H1 (cell line): ENCODE measurements around the gene EEF2K. TPM values are rescaled to one million over a fixed set of nuclear protein-coding genes. Genes with fewer than 3 reads are reported as not detected.

Experiments used
- CTCF ChIA-PET: fragments of 300-600 bp; sonication (Branson Sonifier 250); formaldehyde crosslinking; loops from one replicate; lab custom pipeline; 2021; ENCODE audit not compliant: partially characterized antibody; lab: Charles Lee
- POLR2A ChIA-PET: fragments of 300-600 bp; sonication (Branson Sonifier 250); formaldehyde crosslinking; loops from one replicate; lab custom pipeline; 2021; ENCODE audit warnings: inconsistent platforms; ENCODE audit not compliant: partially characterized antibody; lab: Charles Lee
- DNase-seq, 2 experiments: peaks; one replicate each; pipeline versions ENCODE4 v3.0.0 to v3.0.0-alpha.2; 2010 to 2022; ENCODE audit warnings: low spot score in 2 of 2, low read depth in 1 of 2, mixed read lengths in 1 of 2
- FAIRE-seq: peaks from 2 replicates; lab custom pipeline; 2011; peaks lifted over from hg19 to GRCh38; lab: Jason Lieb, UNC
- H2AFZ ChIP-seq: 2 replicates; pipeline ENCODE4 v1.8.1; 2012; ENCODE audit warnings: low read length, inconsistent platforms
- H2AK5ac ChIP-seq: 2 replicates; pipeline ENCODE4 v1.6.1; 2013; ENCODE audit warnings: low read depth, low read length
- H2BK120ac ChIP-seq: replicated peaks from 2 replicates; pipeline ENCODE3; 2013; ENCODE audit warnings: low read depth, low read length, inconsistent platforms
- H2BK12ac ChIP-seq: 2 replicates; pipeline ENCODE4 v1.6.1; 2013; ENCODE audit warnings: low read depth, low read length
- H2BK15ac ChIP-seq: 2 replicates; pipeline ENCODE4 v1.6.1; 2013; ENCODE audit warnings: low read length
- H2BK20ac ChIP-seq: 2 replicates; pipeline ENCODE4 v1.6.1; 2013; ENCODE audit warnings: low read length
- H2BK5ac ChIP-seq: 2 replicates; pipeline ENCODE4 v1.6.1; 2013; ENCODE audit warnings: low read depth, low read length
- H3K14ac ChIP-seq: 2 replicates; pipeline ENCODE4 v1.6.1; 2013; ENCODE audit warnings: inconsistent platforms; ENCODE audit not compliant: insufficient read length
- H3K18ac ChIP-seq: 2 replicates; pipeline ENCODE4 v1.6.1; 2013; ENCODE audit warnings: low read length; ENCODE audit errors: extremely low read depth
- H3K23ac ChIP-seq: 2 replicates; pipeline ENCODE4 v1.6.1; 2013; ENCODE audit warnings: inconsistent platforms; ENCODE audit not compliant: insufficient read length
- H3K23me2 ChIP-seq: 2 replicates; pipeline ENCODE4 v1.6.1; 2013; ENCODE audit warnings: low read depth, low read length
- H3K27ac ChIP-seq: 2 replicates; pipeline ENCODE4 v1.6.1; 2011; ENCODE audit warnings: low read depth, low read length, inconsistent platforms
- H3K27me3 ChIP-seq, 4 experiments: replicated peaks in 1 of 4; 1 replicate in 1 of 4; 2 replicates in 3 of 4; pipeline versions ENCODE4 v1.6.1 to v1.8.1; 2011 to 2013; ENCODE audit warnings: low read length in 3 of 4, mild to moderate bottlenecking in 3 of 4, inconsistent platforms in 2 of 4, mixed read lengths in 2 of 4, moderate library complexity in 1 of 4; ENCODE audit not compliant: control insufficient read depth in 3 of 4, insufficient read depth in 3 of 4; ENCODE audit errors: extremely low read depth in 1 of 4
- H3K36me3 ChIP-seq, 4 experiments: 2 replicates each; pipeline versions ENCODE4 v1.6.1 to v1.8.1; 2011 to 2013; ENCODE audit warnings: mild to moderate bottlenecking in 4 of 4, low read length in 3 of 4, moderate library complexity in 2 of 4, control low read depth in 1 of 4, inconsistent platforms in 1 of 4; ENCODE audit not compliant: insufficient read depth in 4 of 4, control insufficient read depth in 2 of 4
- H3K4ac ChIP-seq: replicated peaks from 2 replicates; pipeline ENCODE3; 2013; ENCODE audit warnings: low read length, low read depth, mixed read lengths, inconsistent platforms; ENCODE audit not compliant: insufficient read length
- H3K4me1 ChIP-seq, 4 experiments: replicated peaks in 1 of 4; 1 replicate in 1 of 4; 2 replicates in 3 of 4; pipeline versions ENCODE4 v1.6.1 to v1.8.1; 2011 to 2013; ENCODE audit warnings: low read length in 3 of 4, inconsistent platforms in 2 of 4, mixed read lengths in 1 of 4; ENCODE audit not compliant: insufficient read depth in 4 of 4, control insufficient read depth in 3 of 4
- H3K4me2 ChIP-seq, 2 experiments: 2 replicates each; pipeline versions ENCODE4 v1.6.1 to v1.8.1; 2011 to 2013; ENCODE audit warnings: low read depth in 2 of 2, low read length in 2 of 2, control low read depth in 1 of 2, inconsistent platforms in 1 of 2, mild to moderate bottlenecking in 1 of 2; ENCODE audit not compliant: insufficient read depth in 1 of 2
- H3K4me3 ChIP-seq, 4 experiments: fragments of 200-600, 300-600 bp in 1 of 4; sonication (generic), shearing (Covaris generic), sonication (Bioruptor Twin) in 1 of 4; 2 replicates each; pipeline versions ENCODE4 v1.5.1 to v1.8.1; 2011 to 2016; ENCODE audit warnings: low read length in 4 of 4, low read depth in 3 of 4, control low read depth in 2 of 4, inconsistent platforms in 2 of 4, mild to moderate bottlenecking in 2 of 4, mixed read lengths in 1 of 4, moderate library complexity in 1 of 4; ENCODE audit not compliant: insufficient read depth in 2 of 4; ENCODE audit errors: extremely low read depth in 1 of 4
- H3K56ac ChIP-seq: replicated peaks from 2 replicates; pipeline ENCODE3; 2013; ENCODE audit warnings: low read depth, mild to moderate bottlenecking, mixed read lengths, low read length, inconsistent platforms; ENCODE audit not compliant: insufficient read length
- H3K79me1 ChIP-seq: 2 replicates; pipeline ENCODE4 v1.6.1; 2013; ENCODE audit warnings: low read depth, low read length, control low read depth
- H3K79me2 ChIP-seq, 2 experiments: 2 replicates each; pipeline versions ENCODE4 v1.6.1 to v1.8.1; 2012 to 2013; ENCODE audit warnings: low read length in 2 of 2, mild to moderate bottlenecking in 2 of 2, inconsistent platforms in 1 of 2; ENCODE audit not compliant: insufficient read depth in 2 of 2, control insufficient read depth in 1 of 2
- H3K9ac ChIP-seq, 4 experiments: replicated peaks in 1 of 4; 1 replicate in 1 of 4; 2 replicates in 3 of 4; pipeline versions ENCODE4 v1.6.1 to v1.8.1; 2011 to 2013; ENCODE audit warnings: low read depth in 3 of 4, low read length in 3 of 4, control low read depth in 2 of 4, mild to moderate bottlenecking in 2 of 4, moderate library complexity in 2 of 4, inconsistent platforms in 1 of 4; ENCODE audit errors: extremely low read depth in 1 of 4
- H3K9me3 ChIP-seq, 2 experiments: 2 replicates each; pipeline versions ENCODE4 v1.6.1 to v1.8.1; 2012 to 2013; ENCODE audit warnings: mild to moderate bottlenecking in 2 of 2, moderate library complexity in 2 of 2, control low read depth in 1 of 2, inconsistent platforms in 1 of 2, low read depth in 1 of 2, low read length in 1 of 2, mixed read lengths in 1 of 2; ENCODE audit not compliant: insufficient read depth in 2 of 2
- H4K20me1 ChIP-seq, 2 experiments: replicated peaks in 1 of 2; 2 replicates each; pipeline versions ENCODE3 to v1.8.1; 2011 to 2013; ENCODE audit warnings: inconsistent platforms in 2 of 2, low read length in 2 of 2, mild to moderate bottlenecking in 1 of 2; ENCODE audit not compliant: insufficient read depth in 2 of 2, control insufficient read depth in 1 of 2
- H4K5ac ChIP-seq: 2 replicates; pipeline ENCODE4 v1.6.1; 2013; ENCODE audit warnings: low read length, low read depth, mixed read lengths, inconsistent platforms; ENCODE audit not compliant: insufficient read length
- H4K8ac ChIP-seq: 2 replicates; pipeline ENCODE4 v1.8.0; 2013; ENCODE audit warnings: mild to moderate bottlenecking, moderate library complexity, low read length, inconsistent platforms; ENCODE audit not compliant: insufficient read depth; ENCODE audit errors: extremely low read depth
- H4K91ac ChIP-seq: replicated peaks from 2 replicates; pipeline ENCODE3; 2013; ENCODE audit warnings: low read length, mixed read lengths, inconsistent platforms; ENCODE audit not compliant: insufficient read length
- JUND ChIP-seq: IDR thresholded peaks from 2 replicates; pipeline ENCODE4 v1.6.1; 2011; ENCODE audit warnings: mild to moderate bottlenecking, improper control_type of control experiment, low read length
- KDM1A ChIP-seq: fragments of 200-600, 300-600 bp; sonication (generic); IDR thresholded peaks from 2 replicates; pipeline ENCODE4 v1.7.1; 2016; ENCODE audit warnings: mild to moderate bottlenecking, low read length, borderline replicate concordance
- POLR2A ChIP-seq, 2 experiments: IDR thresholded peaks; 1 replicate in 1 of 2; 2 replicates in 1 of 2; pipeline ENCODE4 v1.6.1; 2011; ENCODE audit warnings: low read depth in 2 of 2, low read length in 2 of 2, mild to moderate bottlenecking in 2 of 2; ENCODE audit errors: control extremely low read depth in 1 of 2
- RNF2 ChIP-seq: fragments of 200-900, 300-1000 bp; sonication (generic); IDR thresholded peaks from 2 replicates; pipeline ENCODE4 v1.7.1; 2016; ENCODE audit warnings: borderline replicate concordance, low read depth, mild to moderate bottlenecking, antibody characterized with exemption, low read length; ENCODE audit not compliant: poor library complexity, severe bottlenecking; ENCODE audit errors: missing control alignments
- WGBS, 2 experiments: shearing (Covaris generic) in 1 of 2; methylation state at CpG; one replicate each; pipeline versions ENCODE4 v1.1.6 to v1.1.7; 2013 to 2015; ENCODE audit warnings: low lambda C conversion rate in 2 of 2, mixed read lengths in 2 of 2, inconsistent platforms in 1 of 2, low coverage in 1 of 2, missing lambda C conversion rate in 1 of 2; ENCODE audit not compliant: insufficient replicate concordance in 2 of 2, insufficient coverage in 1 of 2, insufficient read length in 1 of 2; ENCODE audit errors: extremely low coverage in 1 of 2, missing lambda C conversion rate in 1 of 2; 5-methylcytosine and 5-hydroxymethylcytosine counted together
- polyA plus RNA-seq, 7 experiments: library from polyadenylated mRNA; depleted of rRNA in 3 of 7; stranded (reverse) in 5 of 7; unstranded in 2 of 7; fragments of >200 nt in 5 of 7; fragments of 200-250 nt in 2 of 7; gene quantifications; 1 replicate in 5 of 7; 2 replicates in 1 of 7; 4 replicates in 1 of 7; pipeline versions ENCODE4 v1.2.1 to v1.2.3, GENCODE V29; 2011 to 2013; ENCODE audit warnings: missing spikeins in 2 of 7, mixed read lengths in 2 of 7
- total RNA-seq: library from RNA; stranded (reverse); fragmentation: NEBNext Ultra II Directional; extraction: Animal tissue kit (Norgen Biotek cat#: 25700); gene quantifications from 2 replicates; pipeline ENCODE4 v1.2.1, GENCODE V29; 2021

Gene EEF2K
- total and polyA plus RNA-seq, 2 of the 8 experiments (the other 6 are each of a cell fraction or from before 2014, with no cell fraction given), result 14.9 to 30.2 TPM

DNA sequence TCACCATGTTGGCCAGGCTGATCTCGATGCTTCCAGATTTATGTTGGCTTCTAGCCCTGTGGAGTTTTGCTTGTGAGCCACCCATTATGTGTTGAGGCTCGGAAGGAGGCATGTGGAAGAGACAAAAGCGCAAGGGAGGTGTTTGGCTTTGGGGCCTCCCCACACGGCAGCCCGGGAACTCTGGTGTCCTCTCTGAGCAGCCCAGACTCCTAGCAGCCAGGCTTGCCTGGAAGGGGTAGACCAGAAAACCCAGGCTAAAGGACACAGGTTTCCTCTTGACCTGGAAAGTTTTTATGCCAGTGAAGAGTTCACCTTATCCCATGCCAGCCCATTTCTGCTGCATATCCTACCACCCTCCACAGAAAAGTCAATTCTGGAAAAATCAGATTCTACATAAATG, 22.7 kb upstream of the EEF2K start:
- 79% methylated on average over 5 of the region's 5 CpGs; no CpG with 5 or more reads in 1 of the 2 experiments for WGBS, 2 experiments
- Histone ChIP-seq H3K9me3 (no peaks in the 10 kb centered on the region), H2AK5ac (no peak overlapping the region), H2BK5ac (no peak overlapping the region), H3K4me2 (no peak overlapping the region), H3K23ac (no peak overlapping the region), H3K4me1 (0 out of 7 replicates have a peak, but pooled peaks cover 0 to 2% (median 0%) of the 10 kb centered on the region in 4 experiments), H3K27ac (no peak overlapping the region), H3K56ac (no peak overlapping the region), H2BK20ac (no peak overlapping the region), H4K8ac (no peak overlapping the region)
- no peak for DNase-seq
- no peak for TF ChIP-seq JUND
- TF ChIP-seq POLR2A (IDR thresholded peaks at IDR 0.05; ENCODE audit: control extremely low read depth in 1 of 2, low read depth in 2 of 2, low read length in 2 of 2), result no peak
- TF ChIP-seq RNF2, result no peak
- no peak for TF ChIP-seq KDM1A
- TF ChIP-seq, all 59 proteins: peak for 0
- H3K79me2 ChIP-seq, result no peaks in the 10 kb centered on the region
- H3K4ac ChIP-seq, result no peak overlapping the region
- no peaks in the 10 kb centered on the region for H3K27me3 ChIP-seq
- H4K20me1 ChIP-seq, result no peaks in the 10 kb centered on the region
- no peak overlapping the region for H4K91ac ChIP-seq
- no peak overlapping the region for H2BK15ac ChIP-seq
- ChIA-PET CTCF (interaction anchor here (0.9 to 8.0 kb wide), 10 partner anchors 8 to 183 kb away, joined by 3 to 127 read pairs (median 5); partner anchors contain the start of gene PDZD9), POLR2A (interaction anchor here (0.7 kb wide), 1 partner anchor 178 kb away, joined by 3 read pairs; no protein-coding TSS in a partner anchor)
- no peaks in the 10 kb centered on the region for H3K79me1 ChIP-seq
- H2BK12ac ChIP-seq, result no peak overlapping the region
- no peak for FAIRE-seq
- no peak overlapping the region for H3K14ac ChIP-seq
- H2BK120ac ChIP-seq, result no peak overlapping the region
- no peaks in the 10 kb centered on the region for H3K23me2 ChIP-seq
- H3K9ac ChIP-seq, result no peak overlapping the region
- no peak overlapping the region for H2AFZ ChIP-seq
- H3K36me3 ChIP-seq, result no peaks in the 10 kb centered on the region
- H3K4me3 ChIP-seq, result no peak overlapping the region
- H4K5ac ChIP-seq, result no peak overlapping the region
- no peak overlapping the region for H3K18ac ChIP-seq
